Thyroid gland (tissue), 4 donors: ENCODE measurements around the gene FIBCD1.

Source experiments
- CTCF ChIP-seq, 6 experiments: fragments of 200-600 bp in 3 of 6; fragments of 450-650 bp in 3 of 6; sonication (generic) in 3 of 6; IDR thresholded peaks; one replicate each; pipeline ENCODE4 v1.5.1; 2016 to 2019; ENCODE audit warnings: antibody characterized with exemption in 6 of 6, mild to moderate bottlenecking in 2 of 6, inconsistent platforms in 1 of 6, moderate library complexity in 1 of 6
- POLR2A ChIP-seq, 2 donors: fragments of 450-650 bp; IDR thresholded peaks; one replicate each; pipeline ENCODE4 v1.6.1; 2017; ENCODE audit warnings: antibody characterized with exemption in 2 of 2, mild to moderate bottlenecking in 2 of 2, moderate library complexity in 1 of 2

GRCh38 chr9:130934702-130935647 is 4.1 kb downstream of the FIBCD1 start:
- TF ChIP-seq CTCF (IDR thresholded peaks at IDR 0.05) (no peak), POLR2A (IDR thresholded peaks at IDR 0.05) (no peak)
